SIG-M5 (cell line): ENCODE data around the gene EIF4A2.
"Not testable (repeated sequence)": the region's sequence is repeated elsewhere in the genome, so short reads cannot be mapped to it uniquely, and the experiment has no call there.

Source experiments
- DNase-seq: peaks from one replicate; lab custom pipeline; 2025; lab: John Stamatoyannopoulos, UW

EIF4A2 gene

DNA sequence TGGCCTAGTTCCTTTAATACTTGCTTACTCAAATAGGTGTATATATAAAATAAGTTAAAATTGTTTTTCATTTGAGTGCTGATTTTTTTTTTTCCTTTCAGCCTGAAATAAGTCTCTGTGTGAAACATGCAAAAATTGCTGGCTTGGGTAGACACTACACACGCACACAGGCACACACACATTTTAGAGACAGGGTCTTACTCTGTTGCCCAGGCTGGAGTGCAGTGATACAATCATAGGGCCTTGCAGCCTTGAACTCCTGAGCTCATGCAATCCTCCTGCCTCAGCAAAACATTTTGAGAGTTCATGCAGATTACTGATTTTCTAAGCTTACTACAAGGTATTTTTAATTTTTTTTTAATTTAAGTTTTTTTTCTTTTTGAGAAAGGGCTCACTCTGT is 35.6 kb downstream of the EIF4A2 start:
- DNase-seq, result no peak

DNA sequence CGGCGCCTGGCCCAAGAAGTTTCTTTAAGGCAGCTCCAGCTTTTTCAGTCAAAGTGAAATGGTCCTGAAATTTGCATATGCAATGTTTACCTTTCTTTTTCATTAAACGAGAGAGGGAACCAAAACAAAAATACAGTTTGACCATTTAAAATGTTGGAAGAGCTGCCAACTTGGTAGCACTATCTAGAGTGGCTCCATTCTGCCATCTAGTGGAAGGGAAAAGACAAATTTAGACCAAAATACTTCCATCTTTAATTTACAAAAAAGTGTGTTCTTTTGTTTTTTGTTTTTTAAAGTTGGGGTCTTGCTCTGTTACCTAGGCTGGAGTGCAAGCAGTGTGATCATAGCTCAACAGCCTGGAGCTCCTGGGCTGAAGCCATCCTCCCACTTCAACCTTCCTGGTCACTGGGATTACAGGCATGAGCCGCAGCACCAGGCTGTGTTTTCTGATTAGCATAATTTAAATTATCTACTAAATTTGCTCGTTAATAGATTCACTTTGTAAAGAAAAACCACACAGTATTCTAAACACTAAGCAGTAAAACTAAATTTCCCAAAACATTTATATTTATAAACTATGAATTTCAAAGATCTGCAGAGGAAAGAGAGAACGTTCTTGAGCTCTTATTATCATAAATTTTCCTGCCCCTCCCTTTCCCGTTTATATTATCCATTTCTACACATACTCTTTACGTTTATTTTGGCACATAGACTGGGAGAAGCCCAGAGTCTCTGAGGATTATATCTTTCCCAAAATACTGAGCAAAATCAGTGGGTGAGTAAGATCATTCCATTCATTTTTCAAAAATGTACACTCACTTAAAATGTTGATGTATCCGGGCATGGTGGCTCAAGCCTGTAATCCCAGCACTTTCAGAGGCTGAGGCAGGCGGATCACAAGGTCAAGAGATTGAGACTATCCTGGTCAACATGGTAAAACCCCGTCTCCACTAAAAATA is 38.3 kb downstream of the EIF4A2 start:
- no peak for DNase-seq

DNA sequence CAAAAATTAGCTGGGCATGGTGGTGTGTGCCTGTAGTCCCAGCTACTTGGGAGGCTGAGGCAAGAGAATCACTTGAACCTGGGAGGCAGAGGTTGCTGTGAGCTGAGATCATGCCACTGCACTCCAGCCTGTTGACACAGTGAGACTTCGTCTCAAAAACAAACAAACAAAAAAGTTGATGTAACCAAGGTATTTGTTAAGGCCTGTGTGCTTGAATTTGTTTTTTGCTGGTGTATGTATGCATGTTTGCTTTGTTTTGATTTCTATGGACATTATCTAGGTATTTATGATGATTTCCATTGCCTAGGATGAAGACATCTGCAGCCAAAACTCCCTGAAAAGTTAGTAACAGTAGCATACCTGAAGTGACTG is 39.0 kb downstream of the EIF4A2 start:
- not testable (repeated sequence) for DNase-seq

DNA sequence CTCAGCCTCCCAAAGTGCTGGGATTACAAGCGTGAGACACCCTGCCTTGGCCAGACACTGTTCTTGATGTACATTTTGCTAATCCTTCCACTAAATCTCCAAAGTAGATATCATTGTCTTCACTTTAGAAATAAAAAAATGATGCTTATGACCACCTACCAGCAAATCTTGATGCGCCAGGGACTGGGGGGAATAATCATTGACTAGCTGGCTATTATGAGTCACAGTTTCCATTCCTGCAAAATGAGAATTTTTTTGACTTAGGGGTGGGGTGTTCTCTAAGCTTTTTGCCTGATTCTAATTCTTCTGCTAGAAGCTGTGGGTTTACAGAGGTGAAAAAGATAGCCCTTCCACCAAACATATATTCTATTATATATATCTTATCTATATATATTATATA is 40.0 kb downstream of the EIF4A2 start:
- no peak for DNase-seq

DNA sequence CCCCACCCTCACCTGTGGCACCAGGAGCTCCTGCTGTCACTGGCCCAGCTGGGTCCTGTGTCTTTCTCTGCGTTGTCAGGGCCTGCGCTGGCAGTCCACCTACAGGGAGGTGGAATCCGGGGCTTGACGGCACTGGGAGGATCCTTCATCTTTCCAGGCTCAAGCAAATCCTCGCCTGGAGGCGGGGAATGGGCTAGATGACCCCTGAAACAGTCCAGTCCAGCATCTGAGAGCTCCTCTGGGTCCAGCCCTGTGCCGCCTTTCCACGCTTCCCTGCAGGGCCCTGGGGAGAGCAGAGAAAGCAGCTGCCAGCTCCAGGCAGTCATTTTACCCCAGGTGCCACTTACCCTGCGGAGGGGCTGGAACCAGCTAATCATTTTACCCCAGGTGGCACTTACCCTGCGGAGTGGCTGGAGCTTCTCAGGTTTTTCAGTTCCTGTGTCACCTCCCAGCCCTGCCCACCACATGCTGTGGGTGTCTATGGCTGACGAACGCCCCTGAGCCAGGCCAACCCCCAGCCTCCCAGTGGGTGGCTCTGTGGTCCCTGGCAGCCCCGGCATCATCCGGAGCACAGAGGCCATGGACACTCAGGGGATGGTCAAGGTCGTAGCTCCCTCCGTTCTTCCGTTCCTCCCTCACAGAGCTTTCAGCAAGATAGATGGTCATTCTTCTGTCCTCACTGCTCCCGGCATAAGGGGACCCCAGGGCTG is 41.2 kb downstream of the EIF4A2 start:
- no peak for DNase-seq

DNA sequence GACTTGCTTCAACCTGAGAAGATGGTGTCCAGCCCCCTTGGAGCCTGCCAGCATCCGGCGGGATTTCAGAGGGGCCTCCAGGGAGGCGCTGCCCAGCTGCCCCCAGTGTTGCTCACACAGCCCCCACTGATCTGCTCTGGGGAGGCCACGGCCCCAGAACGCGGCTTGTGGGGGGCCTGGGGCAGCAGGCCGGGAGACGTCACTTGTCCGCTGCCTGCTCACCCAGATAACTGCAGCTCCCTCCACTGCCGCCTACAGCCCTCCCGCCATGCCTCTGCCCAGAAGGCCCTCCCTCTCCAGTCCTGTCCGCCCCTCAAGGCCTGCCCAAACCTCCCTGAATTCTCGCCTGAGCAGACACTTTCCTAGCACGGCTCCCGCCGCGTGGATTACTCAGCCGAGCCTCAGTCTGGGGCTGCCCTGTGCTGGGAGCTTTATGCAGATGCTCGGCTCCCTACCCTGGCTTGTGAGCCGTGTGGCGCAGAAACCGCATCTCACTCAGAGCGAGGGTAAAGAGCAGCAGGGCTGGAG is 42.0 kb downstream of the EIF4A2 start:
- no peak for DNase-seq

DNA sequence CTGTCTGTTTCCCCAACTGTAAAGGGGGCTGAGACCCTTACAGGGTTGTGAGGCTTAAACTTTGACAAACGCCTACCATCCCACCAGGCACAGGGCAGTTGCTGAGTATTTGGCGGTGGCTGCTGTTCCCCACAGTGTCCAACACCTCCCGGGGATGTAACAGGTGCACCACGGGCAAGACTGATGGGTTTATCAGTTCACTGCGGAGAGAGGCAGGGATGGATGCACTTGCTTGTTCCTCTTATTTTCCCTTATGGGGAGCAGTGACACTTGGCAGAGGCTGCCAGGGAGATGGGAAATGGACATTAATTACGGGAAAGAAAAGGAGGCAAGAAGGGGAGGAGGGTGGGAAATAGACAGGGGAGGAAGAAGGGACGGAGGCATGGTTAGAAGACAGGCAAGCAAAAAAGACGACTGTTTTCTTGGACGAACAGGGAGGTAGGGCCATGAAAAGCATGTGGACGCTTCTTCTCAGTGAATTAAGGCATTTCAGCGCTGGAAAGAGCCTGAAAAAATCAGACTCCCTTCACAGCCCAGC is 42.6 kb downstream of the EIF4A2 start:
- no peak for DNase-seq

DNA sequence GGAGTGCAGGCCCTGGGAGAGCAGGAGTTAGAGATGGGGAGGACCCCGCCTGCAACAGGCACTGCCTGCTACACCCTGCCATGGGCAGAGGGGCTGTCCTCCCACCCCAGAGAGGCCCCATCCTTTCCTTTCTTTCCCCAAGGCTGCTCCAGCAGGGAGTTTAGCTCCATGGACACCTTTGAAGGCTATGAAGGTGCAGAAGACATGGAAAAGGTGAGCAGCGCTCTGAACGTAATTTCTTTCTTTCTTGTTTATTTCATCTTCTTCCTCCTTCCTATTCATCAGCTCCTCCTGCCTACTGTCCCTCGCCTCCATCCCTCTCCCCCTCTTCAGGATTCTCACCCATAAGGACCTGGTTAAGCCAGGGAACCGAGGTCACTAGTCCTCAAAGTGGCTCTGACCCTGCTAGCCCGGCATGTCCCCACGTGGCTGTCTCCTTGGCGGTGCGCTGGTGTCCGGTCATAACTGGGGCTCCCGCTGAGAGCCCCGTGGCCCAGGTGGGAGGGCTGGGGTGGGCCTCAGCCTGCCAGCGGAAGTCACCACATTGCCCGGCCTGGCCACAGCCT is 43.1 kb downstream of the EIF4A2 start:
- no peak for DNase-seq

DNA sequence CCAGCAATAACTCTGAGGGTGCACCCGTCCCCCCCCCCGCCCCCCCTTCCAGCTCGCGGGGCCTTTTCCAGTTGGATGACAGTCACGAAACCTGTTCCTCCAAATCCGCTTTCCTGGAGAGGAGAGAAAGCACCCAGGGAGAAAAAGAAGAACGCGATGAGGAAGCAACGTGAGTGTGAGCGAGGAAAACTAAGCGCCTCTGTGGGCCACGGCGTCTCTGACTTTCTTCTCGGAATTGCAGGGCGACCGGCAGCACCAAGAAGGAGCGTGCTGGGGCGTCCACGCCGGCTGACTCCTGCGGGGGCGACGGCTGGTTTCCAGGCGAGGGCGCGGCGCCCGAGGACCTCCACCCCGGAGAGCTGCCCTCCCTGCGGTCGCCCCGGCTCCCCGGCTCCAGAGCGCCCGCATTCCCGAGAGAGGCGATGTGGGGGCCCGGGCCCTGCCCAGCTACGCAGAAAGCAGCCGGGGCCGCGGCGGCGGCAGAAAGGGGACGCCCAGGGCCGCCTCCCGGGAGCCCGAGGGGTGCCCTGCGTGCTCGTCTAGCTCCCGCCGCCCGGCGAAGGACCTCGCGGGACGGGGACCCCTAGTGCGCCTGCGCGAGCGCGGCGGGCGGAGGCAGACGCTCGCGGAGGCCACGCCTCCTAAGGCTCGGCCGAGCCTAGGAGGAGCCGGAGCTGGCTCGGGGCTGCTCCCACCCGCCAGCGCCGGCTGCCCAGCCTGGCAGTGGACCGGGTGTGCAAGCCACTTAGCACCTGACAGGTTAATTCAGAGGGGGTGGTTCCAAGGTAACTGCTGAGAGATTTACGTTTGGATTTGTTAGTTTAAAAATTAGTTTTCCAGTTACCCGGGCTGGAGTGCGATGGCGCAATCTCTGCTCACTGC is 43.8 kb downstream of the EIF4A2 start:
- DNase-seq, result no peak

DNA sequence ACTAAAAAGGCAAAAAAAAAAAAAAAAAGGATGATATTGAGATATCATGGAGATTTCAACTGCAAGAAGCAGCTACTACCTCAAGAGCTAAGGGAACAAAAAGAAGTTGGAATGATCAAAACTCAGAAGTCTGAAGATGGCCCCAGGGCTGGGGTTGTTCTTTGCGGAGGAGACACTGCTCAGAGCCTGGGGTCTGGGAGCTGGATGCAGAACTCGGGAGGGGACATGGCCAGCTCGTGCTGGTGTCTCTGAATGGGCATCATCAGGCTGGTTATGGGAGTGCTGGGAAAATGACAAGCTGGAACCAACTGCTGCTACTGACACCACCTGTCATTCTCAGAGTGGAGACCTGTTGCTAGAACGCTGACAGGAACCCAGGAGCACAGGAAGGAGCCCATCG is 45.0 kb downstream of the EIF4A2 start:
- no peak for DNase-seq

DNA sequence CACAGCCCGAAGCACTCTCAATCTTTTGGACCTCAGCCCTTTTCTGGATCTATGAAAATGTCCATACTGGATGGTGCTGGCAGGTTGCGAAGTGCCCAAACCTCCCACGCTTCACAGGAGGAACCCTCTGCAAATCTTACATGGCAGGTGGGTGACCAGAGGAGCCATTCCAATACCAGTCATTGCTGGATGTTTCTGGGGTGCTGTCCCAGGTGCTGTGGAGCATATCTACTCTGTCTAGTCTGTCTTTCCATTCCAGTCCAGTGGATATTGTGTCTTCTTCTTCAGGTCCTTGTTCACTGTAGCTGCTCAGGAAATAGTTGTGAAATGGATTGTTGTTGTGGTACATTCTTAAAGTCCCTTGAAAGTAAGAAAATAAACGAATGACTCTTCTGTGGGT is 48.4 kb downstream of the EIF4A2 start:
- DNase-seq, result no peak

DNA sequence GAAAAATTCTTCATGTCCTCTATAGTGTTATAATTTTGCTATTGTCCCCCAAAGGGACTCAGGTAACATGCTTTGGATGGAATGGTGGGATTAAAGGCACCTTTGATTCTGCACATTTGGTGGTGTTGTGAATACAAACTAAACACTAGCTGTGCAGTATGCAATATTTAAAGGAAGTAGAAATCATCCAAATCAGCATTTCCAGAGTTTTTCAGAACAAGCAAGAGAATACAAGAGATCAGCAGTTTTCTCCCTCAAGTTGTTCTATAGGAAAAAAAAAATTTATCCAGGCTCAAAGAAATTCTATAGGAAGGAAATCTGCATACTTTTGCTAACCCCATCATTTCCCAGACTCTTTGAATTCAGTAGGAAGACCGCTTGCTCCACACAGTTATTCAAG is 48.9 kb downstream of the EIF4A2 start:
- DNase-seq, result no peak
